GM13976 (cell line): ENCODE data around the gene HUNK.
"Not testable (repeated sequence)": the region's sequence is repeated elsewhere in the genome, so short reads cannot be mapped to it uniquely, and the experiment has no call there.

ENCODE experiments used
- DNase-seq: peaks from one replicate; pipeline ENCODE4 v3.0.0; 2012; ENCODE audit warnings: low spot score
- in situ Hi-C: fragments of 300-500 bp; cut with MboI; formaldehyde crosslinking; loops from one replicate; pipeline ENCODE4 v1.12.0; 2022; ENCODE audit warnings: low sequenced_read_pairs, mixed read lengths, inconsistent platforms; ENCODE audit not compliant: unreplicated experiment
- TF ChIP-seq, protein P1 (sequence below): IDR thresholded peaks from 2 replicates; pipeline ENCODE4 v1.5.1; 2012; ENCODE audit warnings: borderline replicate concordance, mild to moderate bottlenecking; ENCODE audit not compliant: insufficient read depth; ENCODE audit errors: extremely low read depth, missing control alignments, control extremely low read depth

The HUNK gene

DNA sequence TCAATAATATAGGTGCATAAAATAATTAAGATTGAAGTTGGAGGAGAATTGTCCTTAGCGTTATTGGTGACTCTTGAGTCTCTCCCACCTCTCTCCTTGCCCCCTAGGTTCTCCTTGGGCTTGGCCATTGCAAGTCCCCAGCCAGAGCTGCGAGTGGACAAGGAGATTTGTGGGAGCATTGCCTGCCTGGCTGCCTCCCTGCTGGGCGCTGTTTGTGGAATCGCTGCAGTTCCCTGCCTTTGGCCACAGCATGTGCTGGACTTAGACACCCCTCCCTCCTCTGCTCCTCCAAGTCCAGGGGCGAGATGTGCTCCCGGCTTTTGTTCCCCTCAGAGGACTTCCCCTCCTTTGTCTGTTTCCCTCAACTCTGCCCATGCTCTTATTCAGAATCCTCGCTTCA lies 21.9 kb upstream of the HUNK start:
- TF ChIP-seq, protein P1, sequence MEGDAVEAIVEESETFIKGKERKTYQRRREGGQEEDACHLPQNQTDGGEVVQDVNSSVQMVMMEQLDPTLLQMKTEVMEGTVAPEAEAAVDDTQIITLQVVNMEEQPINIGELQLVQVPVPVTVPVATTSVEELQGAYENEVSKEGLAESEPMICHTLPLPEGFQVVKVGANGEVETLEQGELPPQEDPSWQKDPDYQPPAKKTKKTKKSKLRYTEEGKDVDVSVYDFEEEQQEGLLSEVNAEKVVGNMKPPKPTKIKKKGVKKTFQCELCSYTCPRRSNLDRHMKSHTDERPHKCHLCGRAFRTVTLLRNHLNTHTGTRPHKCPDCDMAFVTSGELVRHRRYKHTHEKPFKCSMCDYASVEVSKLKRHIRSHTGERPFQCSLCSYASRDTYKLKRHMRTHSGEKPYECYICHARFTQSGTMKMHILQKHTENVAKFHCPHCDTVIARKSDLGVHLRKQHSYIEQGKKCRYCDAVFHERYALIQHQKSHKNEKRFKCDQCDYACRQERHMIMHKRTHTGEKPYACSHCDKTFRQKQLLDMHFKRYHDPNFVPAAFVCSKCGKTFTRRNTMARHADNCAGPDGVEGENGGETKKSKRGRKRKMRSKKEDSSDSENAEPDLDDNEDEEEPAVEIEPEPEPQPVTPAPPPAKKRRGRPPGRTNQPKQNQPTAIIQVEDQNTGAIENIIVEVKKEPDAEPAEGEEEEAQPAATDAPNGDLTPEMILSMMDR: no peak
- in situ Hi-C loops: no loop called here
- DNase-seq: no peak

DNA sequence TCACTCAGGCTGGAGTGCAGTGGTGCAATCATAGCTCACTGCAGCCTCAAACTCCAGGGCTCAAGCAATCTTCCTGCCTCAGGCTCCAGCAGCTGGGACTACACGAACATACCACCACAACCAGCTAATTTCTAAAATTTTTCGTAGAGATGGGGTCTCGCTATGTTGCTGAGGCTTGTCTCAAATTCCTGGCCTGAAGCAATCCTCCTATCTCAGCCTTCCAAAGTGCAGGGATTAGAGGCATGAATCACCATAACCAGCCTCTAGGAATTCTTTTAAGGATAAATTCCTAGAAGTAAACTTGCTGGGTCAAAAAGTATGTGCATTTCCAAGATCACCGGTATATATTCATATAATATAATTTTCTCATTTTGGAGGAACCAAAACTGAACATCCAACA lies 17.6 kb upstream of the HUNK start:
- TF ChIP-seq, protein P1: no peak
- in situ Hi-C loops: no loop called here

DNA sequence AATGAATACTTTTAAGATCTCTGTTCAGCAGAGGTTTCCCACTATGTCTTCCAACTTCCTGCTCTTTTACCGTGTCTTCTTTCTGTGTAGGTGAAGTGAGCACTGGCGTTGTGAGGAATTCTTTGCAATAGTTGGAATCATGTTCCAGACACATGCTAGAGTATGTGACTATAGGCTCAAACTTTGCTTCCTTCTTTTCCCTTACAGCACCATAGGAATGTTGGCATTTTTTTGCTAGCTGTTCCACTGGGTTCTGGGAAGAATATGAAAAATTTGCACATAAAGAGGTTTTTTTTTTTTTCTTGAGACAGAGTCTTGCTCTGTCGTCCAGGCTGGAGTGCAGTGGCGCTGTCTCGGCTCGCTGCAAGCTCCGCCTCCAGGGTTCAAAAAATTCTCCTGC lies 15.7 kb upstream of the HUNK start:
- no peak for DNase-seq
- TF ChIP-seq, protein P1: no peak
- in situ Hi-C loops: no loop called here

More for the DNA sequence above, 17.6 kb upstream of the HUNK start:
- DNase-seq: no peak

DNA sequence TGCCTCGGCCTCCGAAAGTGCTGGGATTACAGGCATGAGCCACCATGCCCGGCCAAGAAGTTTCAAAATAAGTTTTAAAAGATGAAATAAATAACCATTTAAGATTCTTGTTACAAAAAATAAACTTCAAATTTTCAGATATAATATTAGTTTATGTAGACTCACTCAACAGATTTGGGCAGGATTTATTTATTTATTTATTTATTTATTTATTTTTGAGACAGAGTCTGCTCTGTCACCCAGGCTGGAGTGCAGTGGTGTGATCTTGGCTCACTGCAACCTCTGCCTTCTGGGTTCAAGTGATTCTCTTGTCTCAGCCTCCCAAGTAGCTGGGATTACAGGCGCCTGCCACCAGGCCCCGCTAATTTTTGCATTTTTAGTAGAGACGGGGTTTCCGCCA lies 15.2 kb upstream of the HUNK start:
- DNase-seq, in situ Hi-C loops: not testable (repeated sequence)

DNA sequence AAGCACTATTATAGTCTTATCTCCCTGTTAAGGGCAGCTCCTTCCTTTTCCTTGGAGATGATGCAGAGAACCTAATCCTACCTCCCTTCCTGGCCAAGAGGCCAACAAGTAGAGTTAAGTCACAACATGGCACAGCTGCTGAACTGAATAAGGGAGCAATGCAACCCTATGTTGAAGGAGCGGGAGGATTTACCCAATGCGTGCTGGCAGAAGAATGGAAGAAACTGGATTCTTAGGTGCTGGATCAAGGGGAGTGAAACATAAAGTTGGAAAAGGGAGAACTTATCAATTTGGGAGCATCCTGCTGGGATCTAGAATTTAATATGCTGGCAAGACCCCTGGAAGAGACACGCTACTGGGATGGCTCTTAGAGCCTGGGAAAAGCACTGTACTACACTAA lies 12.0 kb upstream of the HUNK start:
- TF ChIP-seq, protein P1: no peak
- DNase-seq: no peak
- in situ Hi-C loops: loop anchor here (10.0 kb wide), 1 partner anchor 394 kb away; no protein-coding TSS in a partner anchor

DNA sequence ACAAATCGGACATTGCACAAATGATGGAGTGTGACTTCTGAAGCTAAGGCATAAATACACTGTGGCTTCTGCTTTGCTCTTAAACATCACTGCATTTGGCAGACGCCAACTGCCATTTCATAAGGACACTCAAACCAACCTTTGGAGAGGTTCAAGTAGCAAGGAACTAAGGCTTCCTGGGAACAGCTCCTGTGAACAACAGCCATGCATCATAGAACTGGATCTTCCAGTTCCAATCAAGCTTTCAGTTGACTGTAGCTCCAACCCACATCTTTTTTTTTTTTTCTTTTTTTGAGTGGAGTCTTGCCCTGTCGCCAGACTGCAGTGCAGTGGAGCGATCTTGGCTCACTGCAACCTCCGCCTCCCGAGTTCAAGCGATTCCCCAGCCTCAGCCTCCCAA lies 10.7 kb upstream of the HUNK start:
- DNase-seq: no peak
- in situ Hi-C loops: loop anchor here (10.0 kb wide), 1 partner anchor 393 kb away; no protein-coding TSS in a partner anchor
- TF ChIP-seq, protein P1: no peak

DNA sequence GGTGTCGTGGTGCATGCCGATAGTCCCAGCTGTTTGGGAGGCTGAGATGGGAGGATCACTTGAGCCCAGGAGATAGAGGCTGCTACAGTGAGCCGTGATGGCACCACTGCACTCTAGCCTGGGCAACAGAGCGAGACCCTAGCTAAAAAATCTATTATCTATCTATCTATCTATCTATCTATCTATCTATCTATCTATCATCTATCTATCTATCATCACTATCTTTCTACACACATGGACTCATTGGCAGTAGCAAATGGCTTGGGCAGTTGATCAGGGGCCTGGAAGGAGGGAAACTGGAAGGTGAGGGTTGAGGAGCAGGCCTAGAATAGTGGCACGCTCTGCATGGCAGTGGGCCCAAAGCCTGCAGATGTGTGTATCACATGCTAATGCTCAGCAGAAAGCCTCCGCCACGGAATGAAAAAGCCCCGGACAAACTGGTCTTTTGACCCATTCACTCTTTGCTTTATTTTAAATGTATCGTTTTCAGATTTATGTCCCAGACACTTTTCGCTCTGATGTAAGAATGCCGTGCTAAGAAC lies 7.3 kb upstream of the HUNK start:
- no peak for DNase-seq
- in situ Hi-C loops: loop anchor here (10.0 kb wide), 1 partner anchor 389 kb away; no protein-coding TSS in a partner anchor
- TF ChIP-seq, protein P1: no peak
